H1 (cell line): Measurements from ENCODE around the gene SF3B2. TPM values are rescaled to one million over a fixed set of nuclear protein-coding genes. Genes with fewer than 3 reads are reported as not detected.

Experiments
- CTCF ChIA-PET: fragments of 300-600 bp; sonication (Branson Sonifier 250); formaldehyde crosslinking; loops from one replicate; lab custom pipeline; 2021; ENCODE audit not compliant: partially characterized antibody; lab: Charles Lee
- POLR2A ChIA-PET: fragments of 300-600 bp; sonication (Branson Sonifier 250); formaldehyde crosslinking; loops from one replicate; lab custom pipeline; 2021; ENCODE audit warnings: inconsistent platforms; ENCODE audit not compliant: partially characterized antibody; lab: Charles Lee
- DNase-seq, 2 experiments: peaks; one replicate each; pipeline versions ENCODE4 v3.0.0 to v3.0.0-alpha.2; 2010 to 2022; ENCODE audit warnings: low spot score in 2 of 2, low read depth in 1 of 2, mixed read lengths in 1 of 2
- FAIRE-seq: peaks from 2 replicates; lab custom pipeline; 2011; peaks lifted over from hg19 to GRCh38; lab: Jason Lieb, UNC
- H2AFZ ChIP-seq: 2 replicates; pipeline ENCODE4 v1.8.1; 2012; ENCODE audit warnings: low read length, inconsistent platforms
- H2AK5ac ChIP-seq: 2 replicates; pipeline ENCODE4 v1.6.1; 2013; ENCODE audit warnings: low read depth, low read length
- H2BK120ac ChIP-seq: replicated peaks from 2 replicates; pipeline ENCODE3; 2013; ENCODE audit warnings: low read depth, low read length, inconsistent platforms
- H2BK12ac ChIP-seq: 2 replicates; pipeline ENCODE4 v1.6.1; 2013; ENCODE audit warnings: low read depth, low read length
- H2BK15ac ChIP-seq: 2 replicates; pipeline ENCODE4 v1.6.1; 2013; ENCODE audit warnings: low read length
- H2BK20ac ChIP-seq: 2 replicates; pipeline ENCODE4 v1.6.1; 2013; ENCODE audit warnings: low read length
- H2BK5ac ChIP-seq: 2 replicates; pipeline ENCODE4 v1.6.1; 2013; ENCODE audit warnings: low read depth, low read length
- H3K14ac ChIP-seq: 2 replicates; pipeline ENCODE4 v1.6.1; 2013; ENCODE audit warnings: inconsistent platforms; ENCODE audit not compliant: insufficient read length
- H3K18ac ChIP-seq: 2 replicates; pipeline ENCODE4 v1.6.1; 2013; ENCODE audit warnings: low read length; ENCODE audit errors: extremely low read depth
- H3K23ac ChIP-seq: 2 replicates; pipeline ENCODE4 v1.6.1; 2013; ENCODE audit warnings: inconsistent platforms; ENCODE audit not compliant: insufficient read length
- H3K23me2 ChIP-seq: 2 replicates; pipeline ENCODE4 v1.6.1; 2013; ENCODE audit warnings: low read depth, low read length
- H3K27ac ChIP-seq: 2 replicates; pipeline ENCODE4 v1.6.1; 2011; ENCODE audit warnings: low read depth, low read length, inconsistent platforms
- H3K27me3 ChIP-seq, 4 experiments: replicated peaks in 1 of 4; 1 replicate in 1 of 4; 2 replicates in 3 of 4; pipeline versions ENCODE4 v1.6.1 to v1.8.1; 2011 to 2013; ENCODE audit warnings: low read length in 3 of 4, mild to moderate bottlenecking in 3 of 4, inconsistent platforms in 2 of 4, mixed read lengths in 2 of 4, moderate library complexity in 1 of 4; ENCODE audit not compliant: control insufficient read depth in 3 of 4, insufficient read depth in 3 of 4; ENCODE audit errors: extremely low read depth in 1 of 4
- H3K36me3 ChIP-seq, 4 experiments: 2 replicates each; pipeline versions ENCODE4 v1.6.1 to v1.8.1; 2011 to 2013; ENCODE audit warnings: mild to moderate bottlenecking in 4 of 4, low read length in 3 of 4, moderate library complexity in 2 of 4, control low read depth in 1 of 4, inconsistent platforms in 1 of 4; ENCODE audit not compliant: insufficient read depth in 4 of 4, control insufficient read depth in 2 of 4
- H3K4ac ChIP-seq: replicated peaks from 2 replicates; pipeline ENCODE3; 2013; ENCODE audit warnings: low read length, low read depth, mixed read lengths, inconsistent platforms; ENCODE audit not compliant: insufficient read length
- H3K4me1 ChIP-seq, 4 experiments: replicated peaks in 1 of 4; 1 replicate in 1 of 4; 2 replicates in 3 of 4; pipeline versions ENCODE4 v1.6.1 to v1.8.1; 2011 to 2013; ENCODE audit warnings: low read length in 3 of 4, inconsistent platforms in 2 of 4, mixed read lengths in 1 of 4; ENCODE audit not compliant: insufficient read depth in 4 of 4, control insufficient read depth in 3 of 4
- H3K4me2 ChIP-seq, 2 experiments: 2 replicates each; pipeline versions ENCODE4 v1.6.1 to v1.8.1; 2011 to 2013; ENCODE audit warnings: low read depth in 2 of 2, low read length in 2 of 2, control low read depth in 1 of 2, inconsistent platforms in 1 of 2, mild to moderate bottlenecking in 1 of 2; ENCODE audit not compliant: insufficient read depth in 1 of 2
- H3K4me3 ChIP-seq, 4 experiments: fragments of 200-600, 300-600 bp in 1 of 4; sonication (generic), shearing (Covaris generic), sonication (Bioruptor Twin) in 1 of 4; 2 replicates each; pipeline versions ENCODE4 v1.5.1 to v1.8.1; 2011 to 2016; ENCODE audit warnings: low read length in 4 of 4, low read depth in 3 of 4, control low read depth in 2 of 4, inconsistent platforms in 2 of 4, mild to moderate bottlenecking in 2 of 4, mixed read lengths in 1 of 4, moderate library complexity in 1 of 4; ENCODE audit not compliant: insufficient read depth in 2 of 4; ENCODE audit errors: extremely low read depth in 1 of 4
- H3K56ac ChIP-seq: replicated peaks from 2 replicates; pipeline ENCODE3; 2013; ENCODE audit warnings: low read depth, mild to moderate bottlenecking, mixed read lengths, low read length, inconsistent platforms; ENCODE audit not compliant: insufficient read length
- H3K79me1 ChIP-seq: 2 replicates; pipeline ENCODE4 v1.6.1; 2013; ENCODE audit warnings: low read depth, low read length, control low read depth
- H3K79me2 ChIP-seq, 2 experiments: 2 replicates each; pipeline versions ENCODE4 v1.6.1 to v1.8.1; 2012 to 2013; ENCODE audit warnings: low read length in 2 of 2, mild to moderate bottlenecking in 2 of 2, inconsistent platforms in 1 of 2; ENCODE audit not compliant: insufficient read depth in 2 of 2, control insufficient read depth in 1 of 2
- H3K9ac ChIP-seq, 4 experiments: replicated peaks in 1 of 4; 1 replicate in 1 of 4; 2 replicates in 3 of 4; pipeline versions ENCODE4 v1.6.1 to v1.8.1; 2011 to 2013; ENCODE audit warnings: low read depth in 3 of 4, low read length in 3 of 4, control low read depth in 2 of 4, mild to moderate bottlenecking in 2 of 4, moderate library complexity in 2 of 4, inconsistent platforms in 1 of 4; ENCODE audit errors: extremely low read depth in 1 of 4
- H3K9me3 ChIP-seq, 2 experiments: 2 replicates each; pipeline versions ENCODE4 v1.6.1 to v1.8.1; 2012 to 2013; ENCODE audit warnings: mild to moderate bottlenecking in 2 of 2, moderate library complexity in 2 of 2, control low read depth in 1 of 2, inconsistent platforms in 1 of 2, low read depth in 1 of 2, low read length in 1 of 2, mixed read lengths in 1 of 2; ENCODE audit not compliant: insufficient read depth in 2 of 2
- H4K20me1 ChIP-seq, 2 experiments: replicated peaks in 1 of 2; 2 replicates each; pipeline versions ENCODE3 to v1.8.1; 2011 to 2013; ENCODE audit warnings: inconsistent platforms in 2 of 2, low read length in 2 of 2, mild to moderate bottlenecking in 1 of 2; ENCODE audit not compliant: insufficient read depth in 2 of 2, control insufficient read depth in 1 of 2
- H4K5ac ChIP-seq: 2 replicates; pipeline ENCODE4 v1.6.1; 2013; ENCODE audit warnings: low read length, low read depth, mixed read lengths, inconsistent platforms; ENCODE audit not compliant: insufficient read length
- H4K8ac ChIP-seq: 2 replicates; pipeline ENCODE4 v1.8.0; 2013; ENCODE audit warnings: mild to moderate bottlenecking, moderate library complexity, low read length, inconsistent platforms; ENCODE audit not compliant: insufficient read depth; ENCODE audit errors: extremely low read depth
- H4K91ac ChIP-seq: replicated peaks from 2 replicates; pipeline ENCODE3; 2013; ENCODE audit warnings: low read length, mixed read lengths, inconsistent platforms; ENCODE audit not compliant: insufficient read length
- CHD2 ChIP-seq: IDR thresholded peaks from 2 replicates; pipeline ENCODE4 v1.6.1; 2012; ENCODE audit warnings: low read length, improper control_type of control experiment
- GABPA ChIP-seq: IDR thresholded peaks from 2 replicates; pipeline ENCODE4 v1.6.1; 2011; ENCODE audit warnings: mild to moderate bottlenecking, low read length, moderate library complexity, borderline replicate concordance; ENCODE audit not compliant: insufficient read depth
- KDM1A ChIP-seq: fragments of 200-600, 300-600 bp; sonication (generic); IDR thresholded peaks from 2 replicates; pipeline ENCODE4 v1.7.1; 2016; ENCODE audit warnings: mild to moderate bottlenecking, low read length, borderline replicate concordance
- SUZ12 ChIP-seq: fragments of 200-600 bp; sonication (generic); IDR thresholded peaks from 2 replicates; pipeline ENCODE4 v1.6.1; 2012; ENCODE audit warnings: mild to moderate bottlenecking, inconsistent platforms, low read length, moderate library complexity, mixed read lengths
- TAF7 ChIP-seq: optimal IDR thresholded peaks from 2 replicates; pipeline ENCODE3; 2011; ENCODE audit warnings: low read depth, mild to moderate bottlenecking, inconsistent platforms, low read length, moderate library complexity, borderline replicate concordance
- WGBS, 2 experiments: shearing (Covaris generic) in 1 of 2; methylation state at CpG; one replicate each; pipeline versions ENCODE4 v1.1.6 to v1.1.7; 2013 to 2015; ENCODE audit warnings: low lambda C conversion rate in 2 of 2, mixed read lengths in 2 of 2, inconsistent platforms in 1 of 2, low coverage in 1 of 2, missing lambda C conversion rate in 1 of 2; ENCODE audit not compliant: insufficient replicate concordance in 2 of 2, insufficient coverage in 1 of 2, insufficient read length in 1 of 2; ENCODE audit errors: extremely low coverage in 1 of 2, missing lambda C conversion rate in 1 of 2; 5-methylcytosine and 5-hydroxymethylcytosine counted together
- polyA plus RNA-seq, 7 experiments: library from polyadenylated mRNA; depleted of rRNA in 3 of 7; stranded (reverse) in 5 of 7; unstranded in 2 of 7; fragments of >200 nt in 5 of 7; fragments of 200-250 nt in 2 of 7; gene quantifications; 1 replicate in 5 of 7; 2 replicates in 1 of 7; 4 replicates in 1 of 7; pipeline versions ENCODE4 v1.2.1 to v1.2.3, GENCODE V29; 2011 to 2013; ENCODE audit warnings: missing spikeins in 2 of 7, mixed read lengths in 2 of 7
- total RNA-seq: library from RNA; stranded (reverse); fragmentation: NEBNext Ultra II Directional; extraction: Animal tissue kit (Norgen Biotek cat#: 25700); gene quantifications from 2 replicates; pipeline ENCODE4 v1.2.1, GENCODE V29; 2021

Gene SF3B2
- total and polyA plus RNA-seq, 2 of the 8 experiments (the other 6 are each of a cell fraction or from before 2014, with no cell fraction given), result 182 to 237 TPM

GRCh38 chr11:66104057-66104638 is 52.0 kb downstream of the SF3B2 start:
- H3K27me3 ChIP-seq, result no peaks in the 10 kb centered on the region
- no peaks in the 10 kb centered on the region for H3K36me3 ChIP-seq
- no peak overlapping the region for H3K14ac ChIP-seq
- H2AK5ac ChIP-seq, result no peak overlapping the region
- H4K91ac ChIP-seq, result no peak overlapping the region
- no peak overlapping the region for H3K4me2 ChIP-seq
- no peaks in the 10 kb centered on the region for H3K79me1 ChIP-seq
- H2BK15ac ChIP-seq, result no peak overlapping the region
- no peak overlapping the region for H2BK12ac ChIP-seq
- H3K23me2 ChIP-seq, result no peaks in the 10 kb centered on the region
- no peak overlapping the region for H2AFZ ChIP-seq
- no peak overlapping the region for H3K23ac ChIP-seq
- no peak for FAIRE-seq
- H3K79me2 ChIP-seq, result no peaks in the 10 kb centered on the region
- no peak overlapping the region for H2BK120ac ChIP-seq
- no peak overlapping the region for H4K5ac ChIP-seq
- no peaks in the 10 kb centered on the region for H4K20me1 ChIP-seq
- H3K27ac ChIP-seq, result no peak overlapping the region
- H3K9me3 ChIP-seq, result no peaks in the 10 kb centered on the region
- no peak overlapping the region for H2BK20ac ChIP-seq
- no peak overlapping the region for H3K18ac ChIP-seq
- H3K4ac ChIP-seq, result no peak overlapping the region
- peaks cover 3 to 9% (median 8%) of the 10 kb centered on the region in 4 experiments; a peak in 4 of 7 replicates for H3K4me1 ChIP-seq
- no peak overlapping the region for H2BK5ac ChIP-seq
- WGBS, 2 experiments, result 80% methylated on average over 4 of the region's 4 CpGs; no CpG with 5 or more reads in 1 of the 2 experiments
- H4K8ac ChIP-seq, result no peak overlapping the region
- ChIA-PET POLR2A (no interaction called here), CTCF (interaction anchor here (1.5 kb wide), 1 partner anchor 35 kb away, joined by 3 read pairs; no protein-coding TSS in a partner anchor)
- H3K4me3 ChIP-seq, result no peak overlapping the region
- H3K9ac ChIP-seq, result no peak overlapping the region
- no peak for DNase-seq
- no peak overlapping the region for H3K56ac ChIP-seq
- TF ChIP-seq SUZ12, result no peak
- TF ChIP-seq CHD2, result no peak
- TF ChIP-seq GABPA, result no peak
- no peak for TF ChIP-seq KDM1A
- no peak for TF ChIP-seq TAF7
